Heart left ventricle (tissue), 16 donors: ENCODE measurements around the gene SLC24A2. TPM values are rescaled to one million over a fixed set of nuclear protein-coding genes. Genes with fewer than 3 reads are reported as not detected.

Experiments used
- ATAC-seq, 4 donors: fragments of 200-7000 bp; cut with Tn5 transposase; one replicate each; pipeline ENCODE4 v1.9.1; 2020 to 2022; ENCODE audit warnings: moderate library complexity in 4 of 4, mild to moderate bottlenecking in 3 of 4, moderate number of reproducible peaks in 1 of 4
- DNase-seq, 5 donors: peaks; one replicate each; pipeline ENCODE4 v3.0.0-alpha.2; 2020
- H3K27ac ChIP-seq, 12 donors: fragments of 200-600 bp; sonication (generic) in 4 of 12; one replicate each; pipeline versions ENCODE4 v1.5.0 to v1.8.0; 2016 to 2022; ENCODE audit warnings: mild to moderate bottlenecking in 2 of 12
- H3K27me3 ChIP-seq, 9 donors: fragments of 200-600 bp; sonication (generic) in 2 of 9; one replicate each; pipeline versions ENCODE4 v1.5.1 to v1.8.0; 2016 to 2022; ENCODE audit warnings: mild to moderate bottlenecking in 3 of 9
- H3K36me3 ChIP-seq, 9 donors: fragments of 200-600 bp; sonication (generic) in 2 of 9; one replicate each; pipeline versions ENCODE4 v1.5.0 to v1.8.0; 2018 to 2022; ENCODE audit warnings: mild to moderate bottlenecking in 2 of 9
- H3K4me1 ChIP-seq, 12 donors: fragments of 200-600 bp; sonication (generic) in 4 of 12; one replicate each; pipeline versions ENCODE4 v1.5.0 to v1.8.0; 2016 to 2022; ENCODE audit warnings: mild to moderate bottlenecking in 3 of 12
- H3K4me3 ChIP-seq, 12 donors: fragments of 200-600 bp; sonication (generic) in 4 of 12; one replicate each; pipeline versions ENCODE4 v1.5.0 to v1.8.0; 2017 to 2022; ENCODE audit warnings: mild to moderate bottlenecking in 9 of 12, moderate library complexity in 4 of 12
- H3K9me3 ChIP-seq, 12 donors: fragments of 200-600 bp; sonication (generic) in 4 of 12; one replicate each; pipeline versions ENCODE4 v1.5.0 to v1.8.0; 2016 to 2022; ENCODE audit warnings: mild to moderate bottlenecking in 1 of 12
- CTCF ChIP-seq, 12 donors: fragments of 200-600 bp; sonication (generic) in 4 of 12; IDR thresholded peaks; one replicate each; pipeline versions ENCODE4 v1.5.0 to v1.8.0; 2018 to 2022; ENCODE audit warnings: antibody characterized with exemption in 12 of 12, mild to moderate bottlenecking in 5 of 12
- POLR2A ChIP-seq, 2 donors: fragments of 450-650 bp; IDR thresholded peaks; one replicate each; pipeline ENCODE4 v1.6.1; 2017; ENCODE audit warnings: antibody characterized with exemption in 2 of 2, mild to moderate bottlenecking in 2 of 2, moderate library complexity in 2 of 2
- WGBS, 4 donors: extraction: QIAGEN DNeasy Blood & Tissue Kit in 2 of 4; methylation state at CpG; one replicate each; pipeline versions ENCODE4 v1.1.5 to v1.1.7; 2013 to 2018; 5-methylcytosine and 5-hydroxymethylcytosine counted together
- intact Hi-C, 10 donors: fragments of 100-400 bp; cut with DNase I; formaldehyde crosslinking; loops; one replicate each; pipeline versions ENCODE4 v1.11.1 to v1.14.2; 2022
- polyA plus RNA-seq, 2 donors: library from polyadenylated mRNA; stranded (reverse); fragments of 200-250 nt; gene quantifications; one replicate each; pipeline ENCODE4 v1.2.3, GENCODE V29; 2013
- total RNA-seq, 9 donors: library from RNA; depleted of rRNA in 2 of 9; stranded (reverse); fragments of >200 nt in 2 of 9; fragmentation: NEBNext Ultra II Directional in 3 of 9; extraction: Animal tissue kit (Norgen Biotek cat#: 25700) in 3 of 9; gene quantifications; one replicate each; pipeline versions ENCODE4 v1.1.0 to v1.2.4, GENCODE V29; 2016 to 2023
- donor health status: ischemic (EF 13 %, LVEDD 7.1; RV severe dilation, severe dysfunction).
- donor health status: healthy with polysubstance abuse.
- donor health status: DM: no; HTN: yes; CAD: no.
- donor health status: DM: no; HTN: no; CAD: no.
- donor health status: ischemic (EF 25% LVEDD 6.9; RV normal size, moderate dysfunction).
- donor health status: ischemic (EF 25% LVEDD 5.7; RV mildly dilated, moderate dysfunction).
- donor health status: healthy.
- donor health status: DM: yes; HTN: yes; CAD: no.
- donor health status: ischemic (EF 35%, LVEDD 5.7; RV mildly dilated, moderate dysfunction).
- donor health status: nonischemic (EF 11% LVEDD 7.7; RV severe dilation, severe dysfunction).
- donor health status: DM: yes; HTN: yes; CAD: no.
- donor health status: PGD.
- donor health status: ischemic (EF 29% LVEDD 5.4; RV normal size, mild dysfunction).
- donor health status: nonischemic (EF 23%, LVEDD 6.1; RV moderate dilation, normal function).

Gene SLC24A2
- total and polyA plus RNA-seq, 11 donors, result 0.01 to 0.29 (median 0.16) TPM; not detected in 4

GRCh38 chr9:19748278-19749126, 40.3 kb downstream of the SLC24A2 start:
- H3K4me1 ChIP-seq, result peaks cover 0 to 7% (median 0%) of the 10 kb centered on the region in 12 donors
- intact Hi-C loops, result no loop called here
- ATAC-seq (no peak), DNase-seq (no peak)
- H3K27me3 ChIP-seq, result peaks cover 0 to 5% (median 0%) of the 10 kb centered on the region in 9 donors
- no peak for TF ChIP-seq CTCF (IDR thresholded peaks at IDR 0.05)
- no peak for TF ChIP-seq POLR2A (IDR thresholded peaks at IDR 0.05)
- no peaks in the 10 kb centered on the region for H3K36me3 ChIP-seq
- WGBS, 4 donors, result 34 to 40% (median 37%) methylated on average over 4 of the region's 4 CpGs
- no peak overlapping the region for H3K4me3 ChIP-seq
- H3K9me3 ChIP-seq, result no peaks in the 10 kb centered on the region
- no peak overlapping the region for H3K27ac ChIP-seq

GRCh38 chr9:19746223-19746622, 42.6 kb downstream of the SLC24A2 start:
- Histone ChIP-seq H3K4me3 (no peak overlapping the region), H3K27ac (no peak overlapping the region), H3K4me1 (peaks cover 0 to 7% (median 0%) of the 10 kb centered on the region in 12 donors), H3K27me3 (no peaks in the 10 kb centered on the region), H3K9me3 (no peaks in the 10 kb centered on the region), H3K36me3 (no peaks in the 10 kb centered on the region)
- TF ChIP-seq POLR2A (IDR thresholded peaks at IDR 0.05), result no peak
- TF ChIP-seq CTCF (IDR thresholded peaks at IDR 0.05), result no peak
- 89 to 93% (median 91%) methylated on average over 2 of the region's 2 CpGs for WGBS, 4 donors
- no peak for ATAC-seq
- intact Hi-C loops, result no loop called here
- DNase-seq, result no peak

DNA sequence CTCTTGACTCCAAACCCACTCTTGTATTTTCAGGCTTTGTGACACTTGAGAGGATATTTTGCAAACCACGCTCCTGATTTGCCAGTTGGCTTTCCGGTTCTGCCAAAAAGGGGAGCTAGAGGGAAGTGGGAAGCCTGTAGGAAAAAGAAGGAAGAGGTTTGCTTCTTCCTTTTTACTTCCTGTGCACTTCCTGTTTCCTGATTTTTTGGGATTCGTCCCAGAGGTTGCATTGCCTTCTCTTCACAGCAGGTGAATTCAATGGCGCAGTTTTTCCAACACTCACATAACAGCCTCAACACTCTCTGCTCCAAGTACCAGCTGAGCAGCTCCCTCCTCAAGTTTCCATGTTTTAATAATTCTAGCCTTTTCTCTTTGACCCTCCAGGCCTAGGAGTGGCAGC, 47.7 kb downstream of the SLC24A2 start:
- ATAC-seq, result no peak
- no peak overlapping the region for H3K4me3 ChIP-seq
- no peaks in the 10 kb centered on the region for H3K4me1 ChIP-seq
- 54 to 63% (median 59%) methylated on average over 4 of the region's 4 CpGs for WGBS, 4 donors
- H3K27me3 ChIP-seq, result no peaks in the 10 kb centered on the region
- DNase-seq, result no peak
- H3K36me3 ChIP-seq, result no peaks in the 10 kb centered on the region
- no peak overlapping the region for H3K27ac ChIP-seq
- intact Hi-C loops, result no loop called here
- TF ChIP-seq CTCF (IDR thresholded peaks at IDR 0.05), result no peak
- TF ChIP-seq POLR2A (IDR thresholded peaks at IDR 0.05), result no peak
- H3K9me3 ChIP-seq, result no peaks in the 10 kb centered on the region
